Fibroblast of lung (primary cell): Measurements from ENCODE around the gene KCTD10.
A peak's percentile ranks its signal among the peaks of the same experiment; 100 is the strongest.

Source experiments
- CTCF ChIP-seq, 2 donors: IDR thresholded peaks in 1 of 2; conservative IDR thresholded peaks in 1 of 2; 1 replicate in 1 of 2; 2 replicates in 1 of 2; pipeline ENCODE4 v1.5.1; 2011 to 2012; ENCODE audit warnings: low read length in 2 of 2, control low read depth in 1 of 2, inconsistent platforms in 1 of 2, low read depth in 1 of 2, mild to moderate bottlenecking in 1 of 2
- EZH2 ChIP-seq: IDR thresholded peaks from 2 replicates; pipeline ENCODE4 v1.5.1; 2012; ENCODE audit warnings: low read length, control low read depth, mild to moderate bottlenecking; ENCODE audit errors: missing control alignments

DNA sequence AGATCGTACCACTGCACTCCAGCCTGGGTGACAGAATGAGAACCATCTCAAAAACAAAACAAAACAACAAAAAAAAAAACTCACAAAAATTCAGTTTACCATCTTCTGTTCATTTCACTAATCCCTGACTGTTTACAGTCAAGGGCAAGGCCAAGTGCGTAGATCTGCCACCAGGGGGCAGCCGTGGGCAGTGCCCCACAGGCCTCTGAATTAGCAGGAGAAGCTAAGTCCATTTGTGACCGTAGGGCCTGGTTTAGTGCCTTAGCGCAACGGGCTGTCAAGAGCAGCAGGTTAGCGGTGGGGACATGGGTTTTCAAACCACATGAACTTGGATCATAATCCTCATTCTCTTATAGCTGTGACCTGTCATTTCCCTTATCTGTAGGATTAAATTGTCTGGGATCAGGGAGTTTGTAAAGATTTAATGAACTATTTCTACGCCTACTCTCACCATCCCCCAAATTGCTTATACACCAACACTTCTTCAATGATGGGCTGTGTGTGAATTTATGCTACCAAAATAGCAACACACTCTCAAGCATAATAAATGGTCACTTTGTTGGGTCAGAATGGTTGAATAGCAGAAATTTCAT, 49.0 kb downstream of the KCTD10 start:
- TF ChIP-seq EZH2 (no peak), CTCF (conservative IDR thresholded peaks at IDR 0.05 in 1 of 2, IDR thresholded peaks at IDR 0.05 in 1 of 2; ENCODE audit: low read depth in 1 of 2, low read length in 2 of 2) (peak; percentile 99)
